H9 (cell line): ENCODE results near the gene TEAD1. TPM values are rescaled to one million over a fixed set of nuclear protein-coding genes. Genes with fewer than 3 reads are reported as not detected.

Experiments
- DNase-seq: peaks from one replicate; pipeline ENCODE4 v3.0.0-alpha.2; 2017
- H2AFZ ChIP-seq: one replicate; pipeline ENCODE4 v1.6.1; 2013; ENCODE audit warnings: mild to moderate bottlenecking, low read length, control low read depth, moderate library complexity
- H2AK5ac ChIP-seq: 2 replicates; pipeline ENCODE4 v1.6.1; 2013; ENCODE audit warnings: low read length, control low read depth, mixed read lengths; ENCODE audit not compliant: insufficient read length
- H2BK120ac ChIP-seq: one replicate; pipeline ENCODE4 v1.6.1; 2013; ENCODE audit warnings: low read depth, mild to moderate bottlenecking, low read length, control low read depth, inconsistent platforms; ENCODE audit not compliant: poor library complexity, severe bottlenecking
- H2BK12ac ChIP-seq: 2 replicates; pipeline ENCODE4 v1.6.1; 2013; ENCODE audit warnings: low read length, control low read depth, mixed read lengths, low read depth; ENCODE audit not compliant: insufficient read length
- H2BK15ac ChIP-seq: 2 replicates; pipeline ENCODE4 v1.6.1; 2013; ENCODE audit warnings: low read depth, low read length, control low read depth
- H2BK20ac ChIP-seq: one replicate; pipeline ENCODE4 v1.6.1; 2013; ENCODE audit warnings: low read depth, mild to moderate bottlenecking, low read length, control low read depth, inconsistent platforms; ENCODE audit not compliant: poor library complexity, severe bottlenecking
- H2BK5ac ChIP-seq: 2 replicates; pipeline ENCODE4 v1.6.1; 2013; ENCODE audit warnings: low read length, control low read depth, mixed read lengths; ENCODE audit not compliant: insufficient read length
- H3K14ac ChIP-seq: 2 replicates; pipeline ENCODE4 v1.6.1; 2013; ENCODE audit warnings: low read length, control low read depth; ENCODE audit not compliant: insufficient read depth
- H3K18ac ChIP-seq: 2 replicates; pipeline ENCODE4 v1.6.1; 2013; ENCODE audit warnings: low read depth, mild to moderate bottlenecking, mixed read lengths, low read length, control low read depth; ENCODE audit not compliant: insufficient read length
- H3K23ac ChIP-seq: 2 replicates; pipeline ENCODE4 v1.6.1; 2013; ENCODE audit warnings: low read length, control low read depth, mixed read lengths, low read depth; ENCODE audit not compliant: insufficient read length
- H3K23me2 ChIP-seq: 2 replicates; pipeline ENCODE4 v1.6.1; 2013; ENCODE audit warnings: low read depth, mild to moderate bottlenecking, mixed read lengths, low read length, control low read depth; ENCODE audit not compliant: insufficient read length, poor library complexity, severe bottlenecking
- H3K27ac ChIP-seq: 2 replicates; pipeline ENCODE4 v1.5.1; 2013; ENCODE audit warnings: low read length, control low read depth, mixed read lengths, low read depth; ENCODE audit not compliant: insufficient read length
- H3K27me3 ChIP-seq: 2 replicates; pipeline ENCODE4 v1.6.1; 2013; ENCODE audit warnings: low read length, control low read depth, inconsistent platforms; ENCODE audit not compliant: insufficient read depth
- H3K4ac ChIP-seq: 2 replicates; pipeline ENCODE4 v1.6.1; 2013; ENCODE audit warnings: low read depth, mild to moderate bottlenecking, control low read depth, inconsistent platforms, low read length, moderate library complexity
- H3K4me1 ChIP-seq: 2 replicates; pipeline ENCODE4 v1.6.1; 2013; ENCODE audit warnings: low read length, control low read depth, inconsistent platforms; ENCODE audit not compliant: insufficient read depth
- H3K4me2 ChIP-seq: 2 replicates; pipeline ENCODE4 v1.6.1; 2013; ENCODE audit warnings: low read length, control low read depth, mixed read lengths; ENCODE audit not compliant: insufficient read length, insufficient read depth
- H3K56ac ChIP-seq: 2 replicates; pipeline ENCODE4 v1.6.1; 2013; ENCODE audit warnings: low read depth, mild to moderate bottlenecking, mixed read lengths, low read length, control low read depth; ENCODE audit not compliant: insufficient read length
- H3K79me1 ChIP-seq: 2 replicates; pipeline ENCODE4 v1.6.1; 2013; ENCODE audit warnings: low read depth, mild to moderate bottlenecking, moderate library complexity, low read length, control low read depth, inconsistent platforms; ENCODE audit not compliant: insufficient read depth, poor library complexity, severe bottlenecking
- H3K79me2 ChIP-seq: 2 replicates; pipeline ENCODE4 v1.6.1; 2013; ENCODE audit warnings: low read length, control low read depth, inconsistent platforms; ENCODE audit not compliant: insufficient read depth
- H3K9ac ChIP-seq: 2 replicates; pipeline ENCODE4 v1.6.1; 2013; ENCODE audit warnings: low read length, control low read depth, mixed read lengths; ENCODE audit not compliant: insufficient read length; ENCODE audit errors: extremely low read depth
- H3K9me3 ChIP-seq: one replicate; pipeline ENCODE4 v1.6.1; 2013; ENCODE audit warnings: low read depth, low read length, inconsistent platforms; ENCODE audit not compliant: control insufficient read depth
- H3T11ph ChIP-seq: one replicate; pipeline ENCODE4 v1.6.1; 2013; ENCODE audit warnings: mild to moderate bottlenecking, low read length, control low read depth, inconsistent platforms
- H4K20me1 ChIP-seq: one replicate; pipeline ENCODE4 v1.6.1; 2013; ENCODE audit not compliant: control insufficient read depth, insufficient read length, insufficient read depth
- H4K5ac ChIP-seq: 2 replicates; pipeline ENCODE4 v1.6.1; 2013; ENCODE audit warnings: low read depth, mild to moderate bottlenecking, mixed read lengths, low read length, control low read depth; ENCODE audit not compliant: insufficient read length
- H4K8ac ChIP-seq: replicated peaks from 2 replicates; pipeline ENCODE4 v1.6.1; 2013; ENCODE audit warnings: low read length, control low read depth, mixed read lengths, low read depth; ENCODE audit not compliant: insufficient read length
- H4K91ac ChIP-seq: 2 replicates; pipeline ENCODE4 v1.6.1; 2013; ENCODE audit warnings: low read depth, mild to moderate bottlenecking, moderate library complexity, mixed read lengths, low read length, control low read depth; ENCODE audit not compliant: insufficient read length
- H3K27ac Mint-ChIP-seq, 3 experiments: 2 replicates in 2 of 3; 3 replicates in 1 of 3; pipeline ENCODE4 v1.8.0; 2020 to 2021; ENCODE audit warnings: mixed read lengths in 3 of 3, mild to moderate bottlenecking in 1 of 3, moderate library complexity in 1 of 3
- H3K27me3 Mint-ChIP-seq: 2 replicates; pipeline ENCODE4 v1.8.0; 2021; ENCODE audit warnings: low read depth, mild to moderate bottlenecking, moderate library complexity, mixed read lengths
- H3K36me3 Mint-ChIP-seq, 3 experiments: 2 replicates in 2 of 3; 3 replicates in 1 of 3; pipeline ENCODE4 v1.8.0; 2020 to 2021; ENCODE audit warnings: low read depth in 3 of 3, mixed read lengths in 3 of 3; ENCODE audit not compliant: insufficient read depth in 1 of 3
- H3K4me1 Mint-ChIP-seq, 2 experiments: 2 replicates each; pipeline ENCODE4 v1.8.0; 2020; ENCODE audit warnings: mixed read lengths in 2 of 2
- H3K4me3 Mint-ChIP-seq, 2 experiments: 2 replicates in 1 of 2; 3 replicates in 1 of 2; pipeline ENCODE4 v1.8.0; 2020 to 2021; ENCODE audit warnings: mild to moderate bottlenecking in 2 of 2, mixed read lengths in 2 of 2, moderate library complexity in 1 of 2
- H3K9me3 Mint-ChIP-seq, 2 experiments: 2 replicates in 1 of 2; 3 replicates in 1 of 2; pipeline ENCODE4 v1.8.0; 2020; ENCODE audit warnings: mild to moderate bottlenecking in 2 of 2, mixed read lengths in 2 of 2, moderate library complexity in 1 of 2
- CTCF ChIP-seq: fragments of 200-600 bp; sonication (generic); conservative IDR thresholded peaks from 3 replicates; pipeline ENCODE4 v1.8.0; 2021; ENCODE audit warnings: antibody characterized with exemption, mild to moderate bottlenecking
- WGBS: extraction: QIAGEN DNeasy Blood & Tissue Kit; methylation state at CpG from one replicate; pipeline ENCODE4 v1.1.7; 2013; ENCODE audit warnings: missing lambda C conversion rate, low lambda C conversion rate, mixed read lengths; ENCODE audit not compliant: insufficient read length; ENCODE audit errors: extremely low coverage; 5-methylcytosine and 5-hydroxymethylcytosine counted together
- total RNA-seq: library from RNA; stranded (reverse); gene quantifications from 2 replicates; pipeline ENCODE4 v1.2.1, GENCODE V29; 2021

The TEAD1 gene
- total RNA-seq, 1 experiment from 2014 or later: 75.1 TPM

GRCh38 chr11:12991426-12991825 lies 317.2 kb downstream of the TEAD1 start:
- H3K56ac ChIP-seq: no peak overlapping the region
- H3K27me3 Mint-ChIP-seq: peaks cover 3% of the 10 kb centered on the region

More at GRCh38 chr11:12991426-12991825, 317.2 kb downstream of the TEAD1 start:
- Histone ChIP-seq H2BK12ac (no peak overlapping the region), H3K79me2 (no peaks in the 10 kb centered on the region), H3T11ph (no peak overlapping the region), H3K27me3 (no peaks in the 10 kb centered on the region), H2BK120ac (no peak overlapping the region), H2BK5ac (no peak overlapping the region), H3K9ac (no peak overlapping the region), H4K20me1 (no peaks in the 10 kb centered on the region), H2AK5ac (no peak overlapping the region), H4K5ac (no peak overlapping the region), H3K4me1 (no peaks in the 10 kb centered on the region), H3K14ac (no peak overlapping the region), H3K27ac (no peak overlapping the region), H4K8ac (no peak overlapping the region), H3K23ac (no peak overlapping the region), H4K91ac (no peak overlapping the region), H3K79me1 (no peaks in the 10 kb centered on the region), H2BK15ac (no peak overlapping the region), H3K4ac (no peak overlapping the region), H3K9me3 (no peaks in the 10 kb centered on the region), H3K4me2 (no peak overlapping the region), H2BK20ac (no peak overlapping the region), H3K18ac (no peak overlapping the region), H3K23me2 (no peaks in the 10 kb centered on the region), H2AFZ (no peak overlapping the region)
- Mint-ChIP-seq H3K36me3 (0 out of 7 replicates have a peak, but pooled peaks cover 0 to 6% (median 0%) of the 10 kb centered on the region in 3 experiments), H3K9me3 (peaks cover 4 to 8% of the 10 kb centered on the region in 2 experiments; a peak in 4 of 5 replicates), H3K27ac (no peak overlapping the region), H3K4me3 (no peak overlapping the region), H3K4me1 (peaks cover 0 to 9% of the 10 kb centered on the region in 2 experiments; a peak in 2 of 4 replicates)
- DNase-seq: no peak
- no CpG with 5 or more reads among the region's 1 CpG for WGBS
- no peak for TF ChIP-seq CTCF
